ENCODE results near the gene TUBB. TPM values are rescaled to one million over a fixed set of nuclear protein-coding genes. Genes with fewer than 3 reads are reported as not detected.

Gene TUBB
- total RNA-seq, 1 donor from 2014 or later: 136 TPM

- FAIRE-seq: no peak
- no peak for TF ChIP-seq CTCF (IDR thresholded peaks at IDR 0.05; ENCODE audit: insufficient read depth, low read length, severe bottlenecking)
Measured at GRCh38 chr6:30767944-30768301, 47.8 kb downstream of the TUBB start.

GRCh38 chr6:30768634-30769087, 48.5 kb downstream of the TUBB start:
- Histone ChIP-seq H3K36me3 (ENCODE audit: control insufficient read depth, insufficient read depth, low read length) (no peaks in the 10 kb centered on the region), H3K27me3 (ENCODE audit: control insufficient read depth, insufficient read depth, low read length) (no peaks in the 10 kb centered on the region), H3K4me3 (ENCODE audit: low read depth, low read length) (no peak overlapping the region)
- no peak for TF ChIP-seq CTCF (IDR thresholded peaks at IDR 0.05; ENCODE audit: insufficient read depth, low read length, severe bottlenecking)
- FAIRE-seq (no peak), DNase-seq (ENCODE audit: low read depth) (no peak)

More at GRCh38 chr6:30767944-30768301, 47.8 kb downstream of the TUBB start:
- Histone ChIP-seq H3K27me3 (ENCODE audit: control insufficient read depth, insufficient read depth, low read length) (no peaks in the 10 kb centered on the region), H3K36me3 (ENCODE audit: control insufficient read depth, insufficient read depth, low read length) (no peaks in the 10 kb centered on the region), H3K4me3 (ENCODE audit: low read depth, low read length) (no peak overlapping the region)
- no peak for DNase-seq (ENCODE audit: low read depth)

DNA sequence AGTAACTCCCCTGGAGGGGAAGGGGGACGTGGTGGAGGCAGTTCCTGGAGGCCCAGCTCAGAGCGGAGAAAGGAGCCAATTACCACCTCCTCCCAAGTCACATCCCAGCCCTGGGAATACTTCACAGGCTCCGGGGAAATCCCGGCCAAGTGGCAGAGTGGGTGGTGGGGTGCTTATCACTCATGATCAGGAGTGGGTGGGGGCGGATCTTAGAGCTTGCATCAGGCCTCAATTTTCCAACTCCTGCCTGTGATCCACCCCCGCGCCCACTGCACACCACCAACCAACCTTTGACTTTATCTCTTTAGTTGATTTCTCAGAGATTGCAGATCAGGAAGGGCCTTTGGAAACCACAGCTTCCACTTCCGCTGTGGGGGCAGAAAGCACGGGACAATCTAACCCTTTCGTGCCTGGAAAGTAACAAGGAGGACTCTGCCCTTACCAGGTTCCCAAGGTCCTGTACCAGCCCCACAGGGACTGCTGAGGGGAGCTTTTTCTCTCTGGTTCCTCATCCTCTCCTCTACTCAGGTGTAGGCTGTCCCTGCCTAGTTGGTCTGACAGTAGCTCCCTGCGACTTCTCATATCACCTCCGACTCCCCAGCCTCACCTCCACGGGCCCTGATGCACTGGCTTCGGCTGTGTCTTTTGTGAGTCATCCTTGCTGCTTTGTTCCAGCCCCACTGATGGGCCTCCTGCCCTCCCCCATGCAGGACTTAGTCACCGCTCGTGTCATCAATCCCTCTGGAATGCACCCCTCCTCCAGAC, 49.1 kb downstream of the TUBB start:
- FAIRE-seq (no peak), DNase-seq (ENCODE audit: low read depth) (peak; percentile 97)
- no peak for TF ChIP-seq CTCF (IDR thresholded peaks at IDR 0.05; ENCODE audit: insufficient read depth, low read length, severe bottlenecking)
- Histone ChIP-seq H3K27me3 (ENCODE audit: control insufficient read depth, insufficient read depth, low read length) (no peaks in the 10 kb centered on the region), H3K36me3 (ENCODE audit: control insufficient read depth, insufficient read depth, low read length) (no peaks in the 10 kb centered on the region), H3K4me3 (ENCODE audit: low read depth, low read length) (no peak overlapping the region)

GRCh38 chr6:30769853-30770524, 49.8 kb downstream of the TUBB start:
- no peak overlapping the region for H3K4me3 ChIP-seq (ENCODE audit: low read depth, low read length)
- DNase-seq (ENCODE audit: low read depth) (peak; percentile 48), FAIRE-seq (no peak)

GRCh38 chr6:30770592-30770991, 50.4 kb downstream of the TUBB start:
- no peaks in the 10 kb centered on the region for H3K27me3 ChIP-seq (ENCODE audit: control insufficient read depth, insufficient read depth, low read length)
- no peak overlapping the region for H3K4me3 ChIP-seq (ENCODE audit: low read depth, low read length)
- no peaks in the 10 kb centered on the region for H3K36me3 ChIP-seq (ENCODE audit: control insufficient read depth, insufficient read depth, low read length)
- FAIRE-seq (no peak), DNase-seq (ENCODE audit: low read depth) (no peak)
- no peak for TF ChIP-seq CTCF (IDR thresholded peaks at IDR 0.05; ENCODE audit: insufficient read depth, low read length, severe bottlenecking)

More at GRCh38 chr6:30769853-30770524, 49.8 kb downstream of the TUBB start:
- Histone ChIP-seq H3K27me3 (ENCODE audit: control insufficient read depth, insufficient read depth, low read length) (no peaks in the 10 kb centered on the region), H3K36me3 (ENCODE audit: control insufficient read depth, insufficient read depth, low read length) (no peaks in the 10 kb centered on the region)
- TF ChIP-seq CTCF (IDR thresholded peaks at IDR 0.05; ENCODE audit: insufficient read depth, low read length, severe bottlenecking): no peak
